Measurements from ENCODE around the gene GARNL3. TPM values are rescaled to one million over a fixed set of nuclear protein-coding genes. Genes with fewer than 3 reads are reported as not detected.

Gene GARNL3
- total RNA-seq, 1 donor from 2014 or later, result 8.0 TPM

- Histone ChIP-seq H3K4me1 (peaks cover 7% of the 10 kb centered on the region), H3K27me3 (no peaks in the 10 kb centered on the region), H3K36me3 (no peaks in the 10 kb centered on the region), H3K9me3 (no peaks in the 10 kb centered on the region), H3K4me3 (no peak overlapping the region), H3K27ac (no peak overlapping the region)
- DNase-seq (no peak), ATAC-seq (no peak)
- intact Hi-C loops (cut with DNase I), result no loop called here
- TF ChIP-seq, protein P1, sequence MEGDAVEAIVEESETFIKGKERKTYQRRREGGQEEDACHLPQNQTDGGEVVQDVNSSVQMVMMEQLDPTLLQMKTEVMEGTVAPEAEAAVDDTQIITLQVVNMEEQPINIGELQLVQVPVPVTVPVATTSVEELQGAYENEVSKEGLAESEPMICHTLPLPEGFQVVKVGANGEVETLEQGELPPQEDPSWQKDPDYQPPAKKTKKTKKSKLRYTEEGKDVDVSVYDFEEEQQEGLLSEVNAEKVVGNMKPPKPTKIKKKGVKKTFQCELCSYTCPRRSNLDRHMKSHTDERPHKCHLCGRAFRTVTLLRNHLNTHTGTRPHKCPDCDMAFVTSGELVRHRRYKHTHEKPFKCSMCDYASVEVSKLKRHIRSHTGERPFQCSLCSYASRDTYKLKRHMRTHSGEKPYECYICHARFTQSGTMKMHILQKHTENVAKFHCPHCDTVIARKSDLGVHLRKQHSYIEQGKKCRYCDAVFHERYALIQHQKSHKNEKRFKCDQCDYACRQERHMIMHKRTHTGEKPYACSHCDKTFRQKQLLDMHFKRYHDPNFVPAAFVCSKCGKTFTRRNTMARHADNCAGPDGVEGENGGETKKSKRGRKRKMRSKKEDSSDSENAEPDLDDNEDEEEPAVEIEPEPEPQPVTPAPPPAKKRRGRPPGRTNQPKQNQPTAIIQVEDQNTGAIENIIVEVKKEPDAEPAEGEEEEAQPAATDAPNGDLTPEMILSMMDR (IDR thresholded peaks at IDR 0.05), result no peak
These were observed 17.3 kb downstream of the GARNL3 start for GRCh38 chr9:127281891-127282290.

DNA sequence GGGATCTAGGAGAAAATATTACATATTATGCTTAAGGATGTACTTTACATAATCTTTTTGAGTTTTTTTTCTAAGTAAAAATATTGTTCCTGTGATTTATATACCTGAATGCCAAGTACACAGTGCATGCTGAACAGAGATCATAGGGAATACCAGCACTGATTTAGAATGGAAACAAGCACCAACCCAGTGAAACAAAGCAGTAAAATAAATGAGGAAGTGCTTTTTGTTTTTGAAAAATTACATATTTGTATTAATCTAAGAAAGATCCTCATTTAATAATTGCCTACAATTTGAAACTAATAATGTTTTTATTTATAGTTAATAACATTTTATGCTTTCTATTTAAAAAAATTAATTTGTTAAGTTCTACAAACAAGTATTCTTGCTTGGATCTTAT, 18.0 kb downstream of the GARNL3 start:
- intact Hi-C loops (cut with DNase I), result no loop called here
- Histone ChIP-seq H3K27me3 (no peaks in the 10 kb centered on the region), H3K27ac (no peak overlapping the region)

DNA sequence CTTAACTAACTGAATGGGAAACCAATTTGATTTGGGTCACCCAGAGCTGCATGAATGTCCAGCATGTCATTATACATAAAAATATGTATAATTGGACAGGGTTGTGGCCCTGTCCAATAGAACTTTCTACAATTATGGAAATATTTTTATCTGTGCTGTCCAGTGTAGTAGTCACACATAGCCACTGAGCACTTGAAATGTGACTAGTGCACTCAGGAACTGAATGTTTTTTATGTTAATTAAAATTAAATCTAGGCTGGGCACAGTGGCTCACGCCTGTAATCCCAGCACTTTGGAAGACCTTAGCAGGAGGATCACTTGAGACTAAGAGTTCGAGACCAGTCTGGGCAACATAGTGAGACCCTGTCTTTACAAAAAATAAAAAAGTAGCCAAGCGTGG, 18.6 kb downstream of the GARNL3 start:
- intact Hi-C loops (cut with DNase I), result no loop called here
- DNase-seq, result no peak

More for the DNA sequence above, 18.0 kb downstream of the GARNL3 start:
- DNase-seq, result no peak
- Histone ChIP-seq H3K4me3 (no peak overlapping the region), H3K4me1 (peaks cover 2% of the 10 kb centered on the region), H3K36me3 (no peaks in the 10 kb centered on the region), H3K9me3 (no peaks in the 10 kb centered on the region)
- TF ChIP-seq, protein P1 (IDR thresholded peaks at IDR 0.05), result no peak
- ATAC-seq, result no peak

DNA sequence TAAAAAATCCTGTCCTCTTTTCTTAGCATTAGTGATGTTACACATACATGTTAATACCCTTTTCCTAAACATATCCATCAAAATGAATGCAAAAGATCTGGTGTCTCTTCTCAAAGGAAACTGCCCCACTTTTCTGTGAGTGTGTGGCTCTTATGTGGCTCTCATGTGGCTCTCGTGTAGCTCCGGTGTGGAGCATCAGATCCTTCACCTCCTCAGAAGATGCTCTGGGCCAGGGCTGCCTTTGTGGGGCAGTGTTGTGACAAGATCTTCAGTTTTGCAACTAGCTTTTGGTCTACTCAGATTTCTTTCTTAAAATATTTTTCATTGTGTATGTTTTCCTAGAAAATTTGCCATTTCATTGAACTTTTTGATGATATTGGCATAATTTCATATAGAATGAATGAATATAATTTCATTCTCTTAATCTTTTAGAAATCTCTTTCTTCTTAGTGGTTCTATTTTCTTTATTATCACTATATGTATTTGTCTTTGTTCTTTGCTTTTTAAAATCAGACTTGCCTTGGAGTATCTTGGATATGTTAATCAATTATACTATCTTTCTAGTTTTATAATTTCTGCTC, 19.4 kb downstream of the GARNL3 start:
- intact Hi-C loops (cut with DNase I), result no loop called here
- no peak for DNase-seq
- Histone ChIP-seq H3K4me3 (no peak overlapping the region), H3K27me3 (no peaks in the 10 kb centered on the region), H3K4me1 (no peaks in the 10 kb centered on the region), H3K27ac (no peak overlapping the region), H3K36me3 (no peaks in the 10 kb centered on the region), H3K9me3 (no peaks in the 10 kb centered on the region)
- TF ChIP-seq, protein P1 (IDR thresholded peaks at IDR 0.05), result peak; percentile 34
- peak; percentile 63 for ATAC-seq

More for the DNA sequence above, 18.6 kb downstream of the GARNL3 start:
- H3K9me3 ChIP-seq, result no peaks in the 10 kb centered on the region
- H3K4me1 ChIP-seq, result no peaks in the 10 kb centered on the region
- H3K27ac ChIP-seq, result no peak overlapping the region
- no peaks in the 10 kb centered on the region for H3K27me3 ChIP-seq
- ATAC-seq, result no peak
- H3K4me3 ChIP-seq, result no peak overlapping the region
- TF ChIP-seq, protein P1 (IDR thresholded peaks at IDR 0.05), result no peak
- no peaks in the 10 kb centered on the region for H3K36me3 ChIP-seq

GRCh38 chr9:127285965-127286364, 21.4 kb downstream of the GARNL3 start:
- Histone ChIP-seq H3K27ac (no peak overlapping the region), H3K4me3 (no peak overlapping the region), H3K27me3 (no peaks in the 10 kb centered on the region), H3K9me3 (no peaks in the 10 kb centered on the region), H3K36me3 (no peaks in the 10 kb centered on the region), H3K4me1 (no peaks in the 10 kb centered on the region)
- intact Hi-C loops (cut with DNase I), result no loop called here
- TF ChIP-seq, protein P1 (IDR thresholded peaks at IDR 0.05), result no peak
- ATAC-seq (no peak), DNase-seq (no peak)
